ENCODE results near the gene NFE2.
"Not testable (repeated sequence)": the region's sequence is repeated elsewhere in the genome, so short reads cannot be mapped to it uniquely, and the experiment has no call there.

The NFE2 gene

DNA sequence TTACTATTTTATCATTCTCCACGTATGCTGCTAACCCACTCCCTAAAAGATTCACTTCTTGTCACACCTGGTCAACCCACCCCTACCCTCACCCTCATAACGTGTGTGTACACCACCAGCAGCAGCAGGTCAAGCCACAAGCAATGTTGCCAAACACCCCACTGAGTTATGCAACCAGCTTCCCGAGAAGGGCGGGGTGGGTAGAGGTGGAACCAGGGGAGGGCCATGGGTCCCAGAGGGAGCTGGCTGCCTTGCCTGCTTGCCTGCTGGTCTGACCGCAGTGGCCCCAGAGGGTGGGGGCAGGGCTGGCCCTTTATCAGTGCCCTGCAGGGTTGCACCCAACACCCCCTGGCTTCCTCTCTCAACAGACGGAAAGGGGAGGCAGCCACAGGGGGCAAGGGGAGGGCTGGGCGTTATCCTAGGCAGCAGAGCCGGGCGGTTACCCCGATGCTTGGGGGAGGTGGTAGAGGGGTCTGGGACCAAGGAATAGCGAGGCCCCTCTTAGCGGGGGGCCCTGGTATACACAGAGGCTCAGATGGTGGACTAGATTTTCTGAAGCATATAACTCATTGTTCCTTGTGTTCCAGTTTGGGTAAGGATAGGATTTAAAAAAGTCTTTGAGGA is 3.5 kb upstream of the NFE2 start:
- peak; percentile 76 for DNase-seq

GRCh38 chr12:54303640-54304039 is 2.8 kb upstream of the NFE2 start:
- DNase-seq = no peak

- DNase-seq = peak; percentile 31
Observed at GRCh38 chr12:54301428-54302048, 723 bp upstream of the NFE2 start.

GRCh38 chr12:54300225-54300731 is 537 bp downstream of the NFE2 start:
- DNase-seq = no peak

- no peak for DNase-seq
Observed at GRCh38 chr12:54299515-54300224, 1.1 kb downstream of the NFE2 start.

DNA sequence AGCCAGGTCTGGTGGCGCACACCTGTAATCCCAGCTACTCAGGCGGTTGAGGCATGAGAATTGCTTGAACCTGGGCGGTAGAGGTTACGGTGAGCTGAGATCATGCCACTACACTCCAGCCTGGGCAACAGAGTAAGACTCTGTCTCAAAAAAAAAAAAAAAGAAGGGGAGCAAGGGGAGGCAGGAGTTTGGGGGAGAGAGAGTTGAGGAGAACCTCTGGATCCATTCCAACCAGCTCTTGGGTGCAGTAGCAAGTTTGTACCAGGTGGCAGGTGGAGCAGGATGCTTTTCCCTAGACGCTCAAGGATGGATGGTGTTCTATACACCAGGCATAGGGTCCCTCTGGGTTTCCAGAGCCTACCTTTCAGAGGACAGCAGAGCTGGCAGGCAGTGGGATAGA is 1.9 kb downstream of the NFE2 start:
- DNase-seq = no peak

GRCh38 chr12:54296393-54297099 is 4.3 kb downstream of the NFE2 start:
- no peak for DNase-seq

GRCh38 chr12:54294953-54295566 is 5.8 kb downstream of the NFE2 start:
- no peak for DNase-seq

DNA sequence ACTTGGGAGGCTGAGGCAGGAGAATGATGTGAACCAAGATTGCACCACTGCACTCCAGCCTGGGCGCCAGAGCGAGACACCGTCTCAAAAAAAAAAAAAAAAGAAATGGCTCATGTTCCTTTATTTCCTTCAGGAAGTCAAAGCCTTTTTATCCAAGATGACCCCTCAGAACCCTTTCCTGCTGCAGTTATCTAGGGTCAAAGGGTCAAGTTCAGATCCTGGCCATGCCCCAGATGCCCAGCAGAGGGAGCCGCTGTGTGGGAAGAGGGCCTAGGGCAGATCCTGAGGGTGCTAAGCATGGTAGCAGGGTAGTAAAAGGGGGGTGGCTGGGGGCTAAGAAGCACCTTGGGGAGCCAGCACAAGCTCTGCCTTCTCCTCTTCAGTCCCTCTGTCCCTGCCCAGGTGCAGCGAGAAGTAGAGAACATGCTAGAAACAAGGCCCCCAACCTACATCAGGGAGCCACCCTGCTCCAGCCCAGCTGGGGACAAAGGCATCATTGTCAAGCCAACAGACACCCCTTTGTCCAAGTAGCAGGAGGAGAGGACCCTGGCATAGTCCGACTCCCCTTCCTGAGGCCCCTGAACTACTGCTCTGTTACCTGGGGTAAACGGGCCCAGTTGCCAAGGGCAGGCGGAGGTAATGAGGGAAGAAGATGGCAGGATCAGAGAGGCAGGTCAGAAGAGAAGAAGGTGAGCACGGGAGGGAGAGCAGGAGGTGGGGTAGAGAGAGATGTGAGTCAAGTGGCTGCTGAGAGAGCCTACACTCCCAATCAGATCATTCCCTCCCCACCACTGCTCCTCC is 6.5 kb downstream of the NFE2 start:
- peak; percentile 55 for DNase-seq

- no peak for DNase-seq
Observed at GRCh38 chr12:54292931-54293241, 7.9 kb downstream of the NFE2 start.

- no peak for DNase-seq
Observed at GRCh38 chr12:54292083-54292930, 8.5 kb downstream of the NFE2 start.

GRCh38 chr12:54287261-54288157 is 13.3 kb downstream of the NFE2 start:
- no peak for DNase-seq

DNA sequence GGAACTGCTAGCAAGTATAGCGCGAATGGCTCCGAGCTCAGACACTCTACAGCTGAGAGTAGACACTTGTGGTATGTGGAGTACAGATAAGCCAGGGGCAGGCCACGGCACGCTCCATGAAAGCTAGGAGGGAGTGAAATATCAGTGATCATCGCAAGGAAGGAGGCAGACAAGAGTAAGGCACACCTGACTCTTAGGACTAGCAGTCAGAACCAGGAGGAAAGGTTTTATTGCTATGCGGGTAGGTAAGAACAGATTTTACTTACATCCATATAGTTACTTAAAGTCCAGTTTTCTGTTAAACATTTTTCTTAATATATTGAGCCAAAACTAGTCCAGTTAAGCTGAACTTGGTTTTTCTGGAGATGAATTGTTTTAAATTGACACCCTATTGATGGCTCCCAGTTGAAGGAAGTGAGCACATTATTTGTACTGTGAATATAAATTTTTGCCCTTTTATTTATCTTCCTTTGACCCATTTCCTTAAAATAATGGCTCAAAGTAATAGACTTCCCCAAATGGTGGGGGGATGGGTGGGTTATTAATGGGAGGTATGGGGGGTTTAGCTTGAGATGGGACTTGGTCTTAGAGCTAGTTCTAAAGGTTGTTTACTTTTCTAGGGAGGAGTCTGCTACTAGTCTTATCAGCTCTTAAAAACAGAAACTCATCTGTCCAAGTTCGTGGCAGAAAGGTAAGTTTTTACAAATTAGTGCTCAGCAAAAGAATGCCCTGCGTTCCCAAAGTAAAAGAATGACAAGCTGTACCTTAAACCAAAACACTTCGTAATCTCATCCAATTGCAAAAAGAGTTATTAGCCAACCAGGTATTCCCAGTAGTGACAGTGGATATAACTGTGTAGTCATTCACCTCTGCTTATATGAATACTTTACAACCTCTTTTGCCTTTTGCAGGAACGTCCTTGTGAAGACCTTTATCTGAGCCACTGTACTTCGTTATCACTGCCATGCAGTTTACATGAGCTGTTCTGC is 14.5 kb downstream of the NFE2 start:
- DNase-seq = no peak

DNA sequence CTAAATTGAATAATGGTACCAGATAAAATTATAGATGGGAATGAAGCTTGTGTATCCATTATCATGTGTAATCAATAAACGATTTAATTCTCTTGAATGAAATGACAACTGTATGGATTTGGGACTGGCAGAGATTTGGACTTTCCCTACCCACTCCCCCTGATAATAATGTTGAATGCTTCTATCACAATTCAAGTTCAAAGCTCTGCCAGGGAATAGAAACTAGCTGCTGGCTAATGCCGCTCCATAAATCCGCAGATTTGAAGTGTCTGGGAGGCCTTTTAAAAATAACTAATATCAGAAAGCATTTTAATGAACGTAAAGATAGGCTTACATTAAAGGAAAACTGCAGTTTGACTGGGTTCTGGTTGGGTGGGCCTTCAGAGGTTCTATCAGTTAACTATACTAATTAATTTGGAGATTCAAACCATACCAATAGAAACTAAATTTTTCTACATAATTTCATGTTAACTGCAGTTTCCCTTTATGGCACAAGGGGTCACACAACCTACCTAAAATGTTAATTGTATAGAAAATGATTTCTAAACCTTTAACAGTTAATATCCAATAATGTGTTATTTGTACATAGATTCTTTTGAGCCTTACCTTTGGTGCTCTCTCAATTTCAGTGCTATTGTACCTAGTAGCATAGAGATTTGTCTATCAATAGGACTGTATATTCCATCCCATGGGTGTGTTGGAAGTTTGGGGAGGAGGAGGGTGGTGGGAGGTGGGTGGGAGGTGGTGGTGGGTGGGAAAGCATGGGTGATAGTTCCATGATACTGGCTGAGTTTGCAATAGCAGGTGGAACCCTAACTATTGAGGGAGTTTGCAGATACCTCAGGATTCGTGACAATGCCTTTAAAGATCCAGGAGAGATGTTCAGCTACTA is 15.4 kb downstream of the NFE2 start:
- no peak for DNase-seq

DNA sequence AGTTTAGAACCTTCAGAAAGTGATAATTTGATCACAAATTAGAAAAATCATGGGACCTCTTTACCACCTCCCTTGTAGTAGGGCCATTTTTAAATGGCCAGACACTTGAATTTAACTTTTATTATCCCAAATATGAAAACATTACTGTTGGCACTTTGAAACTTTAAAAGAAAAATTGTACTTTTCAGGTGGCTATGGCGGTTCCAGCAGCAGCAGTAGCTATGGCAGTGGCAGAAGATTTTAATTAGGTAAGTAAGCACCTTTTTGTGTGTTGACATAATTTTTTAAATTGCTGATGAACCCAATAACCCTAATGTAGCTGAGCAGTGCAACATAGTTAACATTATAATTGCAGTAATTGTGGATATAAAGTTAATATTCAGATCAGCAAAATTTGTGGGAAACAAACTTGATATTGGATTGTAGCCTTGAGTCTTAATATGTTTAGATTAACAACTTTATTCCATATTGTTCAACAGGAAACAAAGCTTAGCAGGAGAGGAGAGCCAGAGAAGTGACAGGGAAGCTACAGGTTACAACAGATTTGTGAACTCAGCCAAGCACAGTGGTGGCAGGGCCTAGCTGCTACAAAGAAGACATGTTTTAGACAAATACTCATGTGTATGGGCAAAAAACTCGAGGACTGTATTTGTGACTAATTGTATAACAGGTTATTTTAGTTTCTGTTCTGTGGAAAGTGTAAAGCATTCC is 16.6 kb downstream of the NFE2 start:
- DNase-seq = not testable (repeated sequence)

GRCh38 chr12:54282949-54283593 is 17.7 kb downstream of the NFE2 start:
- no peak for DNase-seq

DNA sequence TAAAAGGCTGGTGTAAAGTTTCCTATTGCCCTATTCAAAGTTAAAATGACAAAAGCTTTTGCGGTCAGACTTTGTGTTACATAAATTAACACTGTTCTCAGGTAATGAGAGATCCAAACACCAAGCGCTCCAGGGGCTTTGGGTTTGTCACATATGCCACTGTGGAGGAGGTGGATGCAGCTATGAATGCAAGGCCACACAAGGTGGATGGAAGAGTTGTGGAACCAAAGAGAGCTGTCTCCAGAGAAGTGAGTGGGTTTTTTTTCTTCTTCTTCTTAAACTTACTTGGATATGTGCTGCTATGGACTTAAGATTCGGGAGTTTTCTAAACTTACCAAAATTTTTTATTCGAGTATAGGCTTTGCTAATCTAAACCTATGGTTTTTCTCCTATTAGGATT is 19.1 kb downstream of the NFE2 start:
- not testable (repeated sequence) for DNase-seq
